Neural progenitor cell (in vitro differentiated cells): ENCODE results near the gene ZHX3.

Source experiments
- EZH2 ChIP-seq: fragments of 200-600 bp; sonication (generic); IDR thresholded peaks from 2 replicates; pipeline ENCODE4 v1.6.1; 2017; ENCODE audit warnings: antibody characterized with exemption, mild to moderate bottlenecking, moderate library complexity
- TF ChIP-seq, protein P1 (sequence below): fragments of 200-600 bp; sonication (generic); IDR thresholded peaks from 2 replicates; pipeline ENCODE4 v1.5.1; 2017; ENCODE audit warnings: antibody characterized with exemption, mild to moderate bottlenecking

DNA sequence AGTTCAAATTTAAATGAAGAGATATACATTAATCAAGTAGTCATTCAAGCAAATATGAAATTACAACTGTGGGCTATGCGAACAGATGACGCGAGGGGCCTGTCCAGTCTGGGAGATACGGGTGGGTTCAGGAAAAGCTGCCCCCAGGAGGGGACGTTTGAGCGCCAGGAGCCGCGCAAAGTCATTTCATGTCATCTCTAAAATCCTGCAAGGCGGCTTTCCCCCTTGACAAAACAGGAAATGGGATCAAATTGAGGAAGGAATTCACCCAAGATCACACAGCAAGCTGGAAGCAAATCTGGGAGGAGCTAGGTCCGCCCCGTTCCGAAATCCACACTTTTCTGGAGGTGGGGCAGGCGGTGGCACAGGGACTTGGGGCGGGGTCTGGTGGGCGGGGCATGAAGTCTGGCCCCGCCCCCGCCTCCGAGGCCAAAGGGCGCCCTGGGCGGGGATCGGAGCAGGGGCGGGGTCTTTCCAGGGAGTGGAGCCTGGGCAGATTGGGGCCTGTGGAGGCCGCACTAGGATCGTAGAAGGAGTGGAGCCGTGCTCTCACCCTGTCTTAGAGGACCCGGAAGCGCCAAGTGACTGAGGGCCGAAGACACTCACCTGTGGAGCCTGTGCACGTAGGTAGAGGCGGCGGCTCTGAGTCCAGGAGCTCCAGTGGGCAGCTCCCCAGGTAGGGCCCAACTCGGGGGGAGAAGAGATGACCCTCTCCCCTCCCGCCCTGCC lies 23.0 kb upstream of the ZHX3 start, which contains the start of gene LPIN3:
- TF ChIP-seq, protein P1, sequence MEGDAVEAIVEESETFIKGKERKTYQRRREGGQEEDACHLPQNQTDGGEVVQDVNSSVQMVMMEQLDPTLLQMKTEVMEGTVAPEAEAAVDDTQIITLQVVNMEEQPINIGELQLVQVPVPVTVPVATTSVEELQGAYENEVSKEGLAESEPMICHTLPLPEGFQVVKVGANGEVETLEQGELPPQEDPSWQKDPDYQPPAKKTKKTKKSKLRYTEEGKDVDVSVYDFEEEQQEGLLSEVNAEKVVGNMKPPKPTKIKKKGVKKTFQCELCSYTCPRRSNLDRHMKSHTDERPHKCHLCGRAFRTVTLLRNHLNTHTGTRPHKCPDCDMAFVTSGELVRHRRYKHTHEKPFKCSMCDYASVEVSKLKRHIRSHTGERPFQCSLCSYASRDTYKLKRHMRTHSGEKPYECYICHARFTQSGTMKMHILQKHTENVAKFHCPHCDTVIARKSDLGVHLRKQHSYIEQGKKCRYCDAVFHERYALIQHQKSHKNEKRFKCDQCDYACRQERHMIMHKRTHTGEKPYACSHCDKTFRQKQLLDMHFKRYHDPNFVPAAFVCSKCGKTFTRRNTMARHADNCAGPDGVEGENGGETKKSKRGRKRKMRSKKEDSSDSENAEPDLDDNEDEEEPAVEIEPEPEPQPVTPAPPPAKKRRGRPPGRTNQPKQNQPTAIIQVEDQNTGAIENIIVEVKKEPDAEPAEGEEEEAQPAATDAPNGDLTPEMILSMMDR: peak; percentile 16
- no peak for TF ChIP-seq EZH2
